Activated T-cell treated with anti-CD3 and anti-CD28 coated beads for 1 hour (primary cell): ENCODE measurements around the gene RFC2.
A peak's percentile ranks its signal among the peaks of the same experiment; 100 is the strongest.
"Not testable (repeated sequence)": the region's sequence is repeated elsewhere in the genome, so short reads cannot be mapped to it uniquely, and the experiment has no call there.

Source experiments
- DNase-seq: peaks from one replicate; pipeline ENCODE4 v3.0.0-alpha.2; 2020; ENCODE audit warnings: low read depth

Gene RFC2

DNA sequence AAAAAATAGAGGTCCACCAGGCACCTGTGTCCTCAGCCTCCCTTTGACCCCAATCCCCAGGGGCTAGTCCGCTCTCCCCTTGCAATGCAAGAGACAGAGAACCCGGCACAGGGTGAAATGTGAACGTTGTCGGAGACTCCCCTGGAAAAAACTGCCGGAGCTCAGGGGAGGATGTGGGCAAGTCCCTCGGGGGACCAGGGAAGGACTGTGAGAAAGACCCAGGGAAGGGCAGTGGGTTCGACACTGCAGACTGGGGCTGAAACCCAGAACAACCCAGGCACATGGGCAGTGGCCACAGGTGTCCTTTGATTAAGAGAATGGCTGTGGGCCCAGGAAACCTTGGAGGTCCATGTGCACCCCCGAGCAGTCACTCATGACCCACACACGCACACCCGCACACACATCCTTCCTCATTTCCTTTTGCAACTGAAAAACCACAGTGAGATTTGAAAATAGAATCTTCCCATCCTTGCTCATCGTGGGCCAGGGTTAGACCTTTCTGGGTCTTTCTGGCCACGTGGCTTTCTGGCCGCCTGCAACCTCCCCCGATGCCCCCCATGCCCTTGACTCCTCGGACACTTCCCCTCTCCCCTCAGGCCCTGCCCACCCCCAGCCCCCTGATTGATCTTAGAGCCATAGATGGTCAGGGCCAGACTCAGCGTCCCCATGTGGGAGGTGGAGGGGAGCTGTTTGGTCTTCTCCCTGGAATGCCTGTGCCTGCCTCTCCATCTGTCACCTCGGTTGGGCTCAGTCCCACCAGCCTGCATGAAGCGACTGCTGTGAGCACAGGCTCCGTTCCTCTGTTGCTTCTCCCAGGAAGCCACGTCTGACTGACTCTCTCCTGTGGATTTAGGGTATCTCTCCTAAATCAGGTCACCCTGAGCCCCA is 36.5 kb downstream of the RFC2 start:
- no peak for DNase-seq

DNA sequence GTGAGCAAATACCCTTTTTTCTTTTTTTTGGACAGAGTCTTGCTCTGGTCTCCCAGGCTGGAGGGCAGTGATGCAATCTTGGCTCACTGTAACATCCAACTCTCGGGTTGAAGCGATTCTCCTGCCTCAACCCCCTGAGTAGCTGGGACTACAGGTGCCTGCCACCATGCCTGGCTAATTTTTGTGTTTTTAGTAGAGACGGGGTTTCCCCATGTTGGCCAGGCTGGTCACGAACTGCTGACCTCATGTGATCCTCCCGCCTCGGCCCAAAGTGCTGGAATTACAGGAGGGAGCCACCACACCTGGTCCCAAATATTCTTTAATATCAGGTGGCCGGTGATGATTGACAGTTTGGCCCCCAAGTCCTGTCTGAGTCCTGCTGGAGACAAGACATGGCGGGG is 37.8 kb downstream of the RFC2 start:
- no peak for DNase-seq

DNA sequence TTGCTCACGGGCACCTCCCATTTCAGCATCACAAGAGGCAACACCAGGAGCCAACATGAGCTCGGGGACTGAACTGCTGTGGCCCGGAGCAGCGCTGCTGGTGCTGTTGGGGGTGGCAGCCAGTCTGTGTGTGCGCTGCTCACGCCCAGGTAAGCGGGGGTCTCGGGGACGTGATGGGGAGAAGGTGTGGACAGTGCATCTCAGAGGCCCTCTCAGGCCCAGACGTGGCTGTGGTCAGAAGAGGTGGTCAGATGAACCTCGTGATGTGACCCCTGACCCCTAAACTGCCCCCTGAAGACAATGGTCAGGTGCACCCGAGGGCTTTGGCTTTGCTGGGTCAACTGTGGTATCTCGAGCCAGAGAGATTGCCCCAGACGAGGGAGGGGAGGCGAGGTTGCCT is 38.3 kb downstream of the RFC2 start:
- no peak for DNase-seq

DNA sequence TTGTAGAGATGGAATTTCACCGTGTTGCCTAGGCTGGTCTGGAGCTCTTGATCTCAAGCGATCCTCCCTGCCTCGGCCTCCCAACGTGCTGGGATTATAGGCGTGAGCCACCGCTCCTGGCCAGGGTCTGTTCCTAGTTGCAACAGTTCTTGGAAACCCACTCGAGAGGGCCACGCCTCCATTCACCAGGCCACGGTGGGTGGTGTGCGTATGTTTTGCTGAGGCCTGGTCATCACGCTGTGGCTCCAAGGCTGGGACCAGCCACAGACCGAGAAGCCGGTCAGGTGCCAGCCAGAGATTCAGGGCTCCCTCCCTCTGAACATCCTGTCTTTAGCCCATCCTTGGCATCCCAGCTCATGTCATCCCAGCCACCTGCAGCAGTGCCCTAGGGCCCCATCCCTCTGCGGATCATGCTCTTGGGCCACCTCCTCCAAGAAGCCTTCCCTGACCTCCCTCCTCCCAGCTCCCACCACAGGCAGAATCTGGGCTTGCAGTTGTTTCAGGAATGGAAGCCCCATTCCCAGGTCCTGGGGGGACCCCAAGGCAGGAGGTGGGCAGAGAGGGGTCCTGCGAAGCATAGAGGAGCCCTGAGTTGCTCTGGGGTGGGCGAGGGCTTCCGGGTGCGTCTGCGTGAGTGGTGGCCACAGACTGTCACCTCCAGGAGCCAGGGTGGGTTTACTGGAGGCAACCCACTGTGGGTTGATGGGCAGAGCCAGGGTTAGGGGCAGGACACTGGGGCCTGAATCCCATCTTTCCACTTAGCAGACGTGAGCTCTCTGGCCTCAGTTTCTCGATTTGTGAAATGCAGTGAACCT is 39.2 kb downstream of the RFC2 start:
- no peak for DNase-seq

DNA sequence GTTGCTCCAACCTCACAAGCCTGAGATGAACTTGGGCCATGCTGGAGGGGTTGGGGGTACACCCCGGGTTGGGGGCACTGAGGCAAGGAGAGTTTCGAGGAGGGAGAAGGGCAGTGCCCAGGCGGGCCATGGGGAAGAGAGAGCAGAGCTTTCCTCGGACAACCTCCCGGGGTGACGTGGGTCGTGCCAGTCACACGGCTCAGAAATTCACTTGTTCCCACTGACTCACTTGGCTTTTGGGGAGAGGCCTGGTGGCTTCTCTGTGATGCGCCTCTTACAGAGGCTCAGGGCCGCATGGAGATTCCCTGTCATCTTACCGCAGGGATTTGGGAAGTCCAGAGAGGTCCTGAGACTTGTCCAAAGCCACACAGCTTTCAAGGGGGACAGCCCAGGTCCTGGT is 41.5 kb downstream of the RFC2 start:
- DNase-seq: no peak

DNA sequence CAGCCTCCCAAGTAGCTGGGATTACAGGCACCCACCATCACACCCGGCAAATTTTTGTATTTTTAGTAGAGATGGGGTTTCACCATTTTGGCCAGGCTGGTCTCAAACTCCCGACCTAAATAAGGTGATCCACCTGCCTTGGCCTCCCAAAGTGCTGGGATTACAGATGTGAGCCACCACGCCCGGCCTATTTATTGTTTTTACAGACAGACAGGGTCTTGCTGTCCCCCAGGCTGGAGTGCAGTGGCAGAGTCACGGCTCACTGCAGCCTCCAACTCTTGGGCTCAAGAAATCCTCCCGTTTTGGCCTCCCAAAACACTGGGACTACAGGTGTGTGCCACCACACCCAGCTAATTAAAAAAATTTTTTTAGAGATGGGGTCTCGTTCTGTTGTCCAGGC is 46.0 kb downstream of the RFC2 start:
- not testable (repeated sequence) for DNase-seq

DNA sequence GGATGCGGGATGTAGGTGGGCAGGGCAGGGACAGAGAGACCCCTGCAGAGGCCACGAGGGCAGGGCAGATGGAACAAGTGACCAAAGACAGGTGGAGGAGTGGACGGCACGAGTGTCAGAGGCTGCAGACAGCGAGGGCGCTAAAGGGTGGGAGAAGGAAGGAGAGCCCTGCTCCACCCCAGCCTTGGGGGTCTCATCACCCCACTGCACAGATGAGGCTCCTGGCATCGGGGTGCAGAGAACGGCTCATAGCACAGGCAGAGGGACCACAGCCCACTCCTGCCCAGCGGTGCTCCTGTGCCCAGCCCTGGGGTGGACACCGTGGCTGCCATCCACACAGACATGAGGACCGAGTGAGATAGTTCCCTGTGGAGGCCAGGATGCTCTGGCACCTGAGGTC is 46.6 kb downstream of the RFC2 start:
- no peak for DNase-seq

DNA sequence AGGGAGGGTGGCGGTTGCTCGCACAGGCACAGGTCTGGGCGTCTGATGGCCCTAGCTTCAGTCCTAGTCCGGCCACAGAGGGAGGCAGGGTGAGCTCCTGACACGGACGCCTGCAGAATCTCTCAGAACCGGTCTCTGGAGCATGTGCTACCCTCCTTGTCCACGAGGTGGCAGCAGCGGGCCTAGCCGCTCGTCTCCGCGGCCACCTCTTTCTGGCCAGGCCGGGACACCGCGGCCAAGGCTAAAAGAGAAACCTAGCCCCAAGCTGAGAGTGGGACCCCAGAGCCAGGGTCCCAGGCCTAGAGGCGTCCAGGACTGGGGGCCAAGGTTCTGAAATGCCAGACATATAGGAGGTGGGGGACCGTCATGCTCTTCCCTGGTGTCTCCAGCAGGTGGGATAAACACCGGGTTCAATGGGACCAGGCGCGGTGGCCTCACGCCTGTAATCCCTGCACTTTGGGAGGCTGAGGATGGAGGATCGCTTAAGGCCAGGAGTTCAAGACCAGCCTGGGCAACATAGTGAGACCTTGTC is 47.5 kb downstream of the RFC2 start:
- peak; percentile 76 for DNase-seq

DNA sequence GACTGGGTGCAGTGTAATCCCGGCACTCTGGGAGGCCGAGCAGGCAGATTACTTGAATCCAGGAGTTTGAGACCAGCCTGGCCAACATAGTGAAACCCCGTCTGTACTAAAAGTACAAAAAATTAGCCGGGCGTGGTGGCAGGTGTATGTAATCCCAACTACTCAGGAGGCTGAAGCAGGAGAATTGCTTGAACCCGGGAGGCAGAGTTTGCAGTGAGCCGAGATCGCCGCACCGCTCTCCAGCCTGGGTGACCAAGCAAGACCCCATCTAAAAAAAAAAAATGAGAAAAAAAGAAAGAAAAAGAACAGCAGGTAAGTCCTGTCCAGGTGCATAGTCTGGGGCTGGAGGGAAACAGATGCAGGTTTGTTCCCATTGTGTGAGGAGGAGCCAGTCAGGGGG is 48.1 kb downstream of the RFC2 start:
- not testable (repeated sequence) for DNase-seq

DNA sequence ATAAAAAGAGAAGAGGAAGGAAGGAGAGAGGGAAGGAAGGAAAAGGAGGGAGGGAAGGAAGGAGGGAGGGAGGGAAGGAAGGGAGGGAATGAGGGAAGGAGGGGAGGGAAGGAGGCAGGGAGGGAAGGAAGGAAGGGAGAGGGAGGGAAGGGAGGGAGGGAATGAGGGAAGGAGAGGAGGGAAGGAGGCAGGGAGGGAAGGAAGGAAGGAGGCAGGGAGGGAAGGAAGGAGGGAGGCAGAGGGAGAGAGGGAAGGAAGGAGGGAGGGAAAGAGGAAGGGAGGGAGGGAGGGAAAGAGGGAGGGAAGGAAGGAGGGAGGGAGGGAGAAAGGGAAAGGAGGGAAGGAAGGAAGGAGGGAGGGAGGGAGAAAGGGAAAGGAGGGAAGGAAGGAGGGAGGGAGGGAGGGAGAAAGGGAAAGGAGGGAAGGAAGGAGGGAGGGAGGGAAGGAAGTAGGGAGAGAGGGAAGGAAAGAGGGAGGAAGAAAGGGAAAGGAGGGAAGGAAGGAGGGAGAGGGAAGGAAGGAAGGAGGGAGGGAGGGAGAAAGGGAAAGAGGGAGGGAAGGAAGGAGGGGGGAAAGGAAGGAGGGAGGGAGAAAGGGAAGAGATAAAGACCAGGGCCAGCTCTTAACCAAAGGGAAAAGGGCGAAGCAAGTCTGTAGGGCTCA is 50.1 kb downstream of the RFC2 start:
- DNase-seq: no peak

DNA sequence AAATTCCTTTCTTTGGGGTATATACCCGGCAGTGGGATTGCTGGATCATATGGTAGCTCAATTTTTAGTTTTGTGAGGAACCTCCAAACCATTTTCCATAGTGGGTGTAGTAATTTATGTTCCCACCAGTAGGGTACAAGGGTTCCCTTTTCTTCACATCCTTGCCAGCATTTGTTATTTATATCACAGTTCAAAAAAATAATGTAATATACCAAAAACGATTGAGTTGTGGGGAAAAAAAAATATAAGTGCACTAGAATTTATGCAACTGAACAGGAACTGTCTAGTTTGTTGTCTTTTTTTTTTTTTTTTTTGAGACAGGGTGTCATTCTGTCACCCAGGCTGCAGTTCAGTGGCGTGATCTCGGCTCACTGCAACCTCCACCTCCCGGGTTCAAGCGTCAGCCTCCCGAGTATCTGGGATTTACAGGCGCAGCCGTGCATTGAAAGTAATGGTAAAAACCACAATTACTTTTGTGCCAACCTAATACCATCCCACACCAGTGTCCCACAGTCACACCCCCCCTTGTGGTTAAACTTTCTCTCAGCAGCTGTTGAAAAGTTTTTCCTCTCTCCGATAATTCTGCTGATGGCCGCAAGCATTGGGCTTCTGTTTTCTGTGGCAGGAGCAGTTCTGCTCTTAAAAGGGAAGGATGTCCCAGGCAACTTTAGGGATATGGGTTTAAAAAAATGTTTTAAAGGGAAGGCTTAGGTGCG is 51.2 kb downstream of the RFC2 start:
- DNase-seq: no peak

DNA sequence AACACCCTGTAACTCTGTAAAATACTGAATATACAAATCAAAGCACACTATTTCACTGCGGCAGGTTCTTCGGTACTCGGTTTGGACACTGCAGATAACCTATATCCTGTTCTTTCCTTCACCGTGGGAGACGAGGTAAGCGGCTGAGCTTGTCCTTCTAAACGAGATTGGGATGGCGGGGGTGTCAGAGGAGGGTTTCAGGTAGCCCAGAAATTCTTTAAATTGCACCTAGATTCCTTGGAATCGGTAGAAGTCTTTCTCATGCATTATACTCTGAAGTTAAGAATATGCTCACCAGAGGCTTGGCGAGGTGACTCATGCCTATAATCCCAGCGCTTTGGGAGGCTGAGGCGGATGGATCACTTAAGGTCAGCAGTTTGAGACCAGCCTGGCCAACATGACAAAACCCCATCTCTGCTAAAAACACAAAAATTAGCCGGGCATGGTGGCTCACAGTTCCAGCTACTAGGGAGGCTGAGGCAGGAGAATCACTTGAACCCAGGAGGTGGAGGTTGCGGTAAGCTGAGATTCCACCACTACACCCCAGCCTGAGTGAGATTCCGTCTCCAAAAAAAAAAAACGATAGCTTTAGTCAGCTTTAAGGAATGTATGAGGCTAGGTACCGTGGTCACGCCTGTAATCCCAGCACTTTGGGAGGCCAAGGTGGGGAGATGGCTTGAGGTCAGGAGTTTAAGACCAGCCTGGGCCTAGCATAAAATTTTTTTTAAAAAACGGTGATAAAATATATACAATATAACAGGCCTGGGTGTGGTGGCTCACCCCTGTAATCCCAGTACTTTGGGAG is 54.4 kb downstream of the RFC2 start:
- no peak for DNase-seq

DNA sequence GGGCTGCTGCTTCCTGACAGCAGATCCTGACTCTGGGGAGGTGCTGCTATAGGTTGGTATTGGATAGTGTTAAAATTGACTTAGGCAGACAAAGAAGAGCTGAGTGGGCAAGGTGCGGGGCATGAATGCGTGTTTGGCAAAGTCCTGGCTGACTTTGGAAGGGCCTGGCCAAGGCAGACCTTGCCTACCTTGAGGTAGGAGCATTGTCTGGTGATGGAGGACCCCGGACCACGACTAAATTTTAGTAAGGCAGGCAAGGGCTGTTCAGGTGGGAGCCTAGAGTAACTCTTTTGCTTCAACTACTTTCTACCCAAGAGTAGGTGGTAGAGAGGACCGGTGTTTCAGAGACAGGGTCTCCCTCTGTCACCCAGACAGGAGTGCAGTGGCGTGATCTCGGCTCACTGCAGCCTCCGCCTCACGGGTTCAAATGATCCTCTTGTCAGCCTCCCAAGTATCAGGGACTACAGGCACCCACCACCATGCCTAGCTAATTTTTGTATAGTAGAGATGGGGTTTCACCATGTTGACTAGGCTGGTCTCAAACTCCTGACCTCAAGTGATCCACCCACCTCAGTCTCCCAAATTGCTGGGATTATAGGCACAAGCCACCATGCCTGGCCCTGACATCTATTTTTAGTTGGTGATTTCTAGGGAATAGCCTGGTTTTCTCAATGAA is 56.6 kb downstream of the RFC2 start:
- no peak for DNase-seq

DNA sequence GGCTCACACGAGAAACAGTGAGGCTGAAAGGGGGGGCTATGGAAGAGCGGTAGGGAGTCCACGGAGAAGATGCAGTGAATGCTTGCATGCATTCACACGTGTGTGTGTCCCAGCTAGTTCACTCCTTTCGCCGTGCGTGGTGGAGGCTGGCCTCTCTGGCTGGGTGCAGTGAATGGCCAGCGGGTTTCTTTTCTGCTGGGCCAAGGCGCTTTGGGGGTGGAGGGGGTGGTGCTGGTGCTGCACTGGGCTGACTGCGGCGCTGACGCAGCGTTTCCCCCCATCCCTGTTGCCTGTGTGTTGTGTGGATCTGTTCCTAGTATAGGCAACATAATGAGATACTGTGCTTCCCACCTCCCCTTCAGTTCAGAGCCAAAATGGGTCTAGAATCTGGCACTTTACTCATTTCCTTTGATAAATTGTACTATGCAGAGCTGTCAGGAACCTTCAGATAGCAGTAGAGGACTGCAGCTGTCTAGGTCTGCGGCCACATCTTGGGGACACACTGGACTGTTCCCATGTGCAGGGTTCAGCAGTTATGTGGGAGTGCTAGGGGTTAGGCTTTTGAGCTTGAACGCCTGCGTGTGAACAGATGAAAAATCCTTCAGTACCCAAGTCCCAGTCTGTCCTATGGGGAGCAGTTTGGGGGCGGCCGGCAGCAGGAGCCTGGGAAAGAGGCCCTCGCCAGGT is 58.1 kb downstream of the RFC2 start:
- not testable (repeated sequence) for DNase-seq

DNA sequence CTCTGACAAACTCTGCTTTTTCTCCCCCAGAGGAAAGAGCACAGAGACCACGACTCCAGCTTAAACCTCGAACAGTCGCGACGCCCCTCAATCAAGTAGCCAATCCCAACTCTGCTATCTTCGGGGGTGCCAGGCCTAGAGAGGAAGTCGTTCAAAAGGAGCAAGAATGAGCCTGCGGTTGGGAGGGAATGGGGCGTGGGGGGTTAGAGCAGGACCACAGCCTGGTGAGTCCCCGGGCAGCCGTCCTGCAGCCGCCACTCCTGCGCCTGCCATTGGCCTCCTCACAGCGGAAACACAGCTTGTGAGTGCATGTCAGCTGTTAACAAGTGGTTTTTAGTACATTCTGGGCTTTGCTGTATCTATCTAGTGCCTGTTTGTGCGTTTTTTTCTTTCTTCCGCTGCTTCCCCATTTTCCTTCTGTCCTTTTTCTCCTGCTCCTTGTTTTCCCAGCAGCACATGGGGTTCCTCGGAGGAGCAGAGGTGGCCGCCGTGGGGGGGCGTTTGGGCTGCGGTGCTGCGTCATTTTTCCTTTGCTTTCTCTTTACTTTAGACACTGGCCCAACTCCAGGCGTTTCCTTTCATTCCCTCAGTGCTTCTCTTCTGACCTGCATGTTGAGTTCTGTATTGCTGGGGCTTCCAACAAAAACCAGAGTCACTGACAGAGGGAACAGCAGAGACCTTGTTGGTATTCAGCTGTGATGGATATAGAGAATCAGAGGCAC is 58.9 kb downstream of the RFC2 start:
- DNase-seq: not testable (repeated sequence)

DNA sequence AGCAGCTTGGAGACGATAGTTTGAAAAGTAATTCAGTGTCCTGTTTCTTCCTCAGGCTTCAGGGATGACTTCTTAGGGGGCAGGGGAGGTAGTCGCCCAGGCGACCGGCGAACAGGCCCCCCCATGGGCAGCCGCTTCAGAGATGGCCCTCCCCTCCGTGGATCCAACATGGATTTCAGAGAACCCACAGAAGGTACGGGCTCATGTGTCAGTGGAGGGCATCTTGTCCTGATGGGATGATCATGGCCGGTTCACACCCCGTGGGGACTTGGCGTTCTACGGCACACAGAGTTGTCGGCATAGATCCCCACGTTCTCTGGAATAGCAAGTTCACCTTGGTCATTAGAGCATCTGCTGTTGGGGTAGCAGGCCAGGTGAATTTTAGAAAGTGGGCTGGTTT is 59.5 kb downstream of the RFC2 start:
- DNase-seq: no peak

DNA sequence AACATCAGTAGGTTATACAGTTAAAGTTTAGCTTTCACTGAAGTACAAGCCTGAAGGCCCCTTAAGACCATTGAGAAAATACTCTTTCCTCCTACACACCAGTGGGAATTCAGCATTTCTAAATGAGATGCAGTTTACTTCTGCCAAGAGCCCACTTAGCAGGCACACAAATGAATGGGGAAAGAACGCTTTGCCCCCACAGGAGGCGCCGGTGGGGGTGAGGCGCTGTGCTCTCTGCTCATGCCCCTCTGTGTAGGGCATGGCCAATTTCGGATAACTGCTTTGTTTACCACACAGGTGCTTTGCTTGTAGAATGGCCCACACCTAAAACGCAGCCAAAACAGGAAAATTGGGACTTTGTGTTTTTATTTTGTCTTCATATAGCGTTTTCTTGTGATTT is 60.3 kb downstream of the RFC2 start:
- no peak for DNase-seq

DNA sequence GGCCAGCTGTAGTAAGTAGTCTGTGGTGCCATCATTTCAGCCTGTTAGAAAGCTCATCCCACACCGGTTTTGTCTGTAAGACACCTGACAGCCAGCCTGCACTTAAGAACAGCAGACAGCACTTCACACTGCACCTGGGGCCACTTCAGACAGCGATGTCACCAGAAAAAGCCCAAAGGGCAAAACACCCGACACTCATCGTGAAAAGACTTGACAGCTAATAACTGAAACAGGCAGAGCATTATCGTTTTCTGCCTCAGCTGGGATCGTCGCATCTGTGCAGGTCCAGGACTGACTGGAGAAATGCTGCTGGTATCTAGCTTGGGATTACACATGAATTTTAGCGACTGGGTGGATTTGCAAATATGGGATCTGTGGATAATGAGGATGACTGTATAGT is 61.1 kb downstream of the RFC2 start:
- DNase-seq: no peak

DNA sequence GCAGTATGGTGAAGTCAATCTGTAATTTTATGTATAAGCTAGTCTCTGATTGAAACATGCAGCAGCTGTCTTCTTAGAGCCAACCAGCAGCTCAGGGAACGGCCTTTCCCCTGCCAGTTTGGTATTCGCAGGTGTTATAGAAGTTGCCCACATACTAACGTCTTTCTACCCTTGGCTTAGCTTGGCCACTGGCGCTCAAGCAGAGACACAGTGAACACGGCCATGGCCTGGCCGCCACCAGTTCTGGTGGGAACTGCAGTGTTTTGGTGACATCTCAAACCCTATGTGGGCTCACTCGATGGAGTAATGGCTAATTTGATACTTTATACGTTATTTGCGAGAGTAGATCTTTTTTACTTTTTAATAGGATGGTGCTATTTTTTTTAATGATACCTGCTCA is 63.0 kb downstream of the RFC2 start:
- DNase-seq: no peak
